PC-3 (cell line): ENCODE measurements around the gene PMS1. TPM values are rescaled to one million over a fixed set of nuclear protein-coding genes. Genes with fewer than 3 reads are reported as not detected.

Experiments used
- ATAC-seq: fragments of 200-7000 bp; cut with Tn5 transposase; 2 replicates; pipeline ENCODE4 v1.9.1; 2020; ENCODE audit warnings: mild to moderate bottlenecking, moderate library complexity
- Bru-seq: library from RNA; stranded (reverse); fragments of 400-500 nt; gene quantifications from one replicate; lab custom pipeline; 2021; lab: Mats Ljungman, UMichigan
- BruChase-seq, 2 experiments: library from RNA; stranded (reverse); fragments of 400-500 nt; gene quantifications; one replicate each; lab custom pipeline; 2021; lab: Mats Ljungman, UMichigan
- BruUV-seq: library from RNA; stranded (reverse); fragments of 400-500 nt; replicated peaks from 2 replicates; lab custom pipeline; 2021; lab: Mats Ljungman, UMichigan
- CTCF ChIA-PET: fragments of 300-600 bp; sonication (Branson Sonifier 250); formaldehyde crosslinking; loops from one replicate; lab custom pipeline; 2022; ENCODE audit warnings: antibody characterized with exemption; lab: Charles Lee
- POLR2A ChIA-PET: fragments of 300-600 bp; sonication (Branson Sonifier 250); formaldehyde crosslinking; loops from one replicate; lab custom pipeline; 2022; ENCODE audit warnings: antibody characterized with exemption; ENCODE audit not compliant: unreplicated experiment; lab: Charles Lee
- DNase-seq: peaks from one replicate; pipeline ENCODE4 v3.0.0-alpha.2; 2015
- H2AFZ ChIP-seq: fragments of 300-600 bp; sonication (generic); 2 replicates; pipeline ENCODE4 v1.6.0; 2016; ENCODE audit warnings: antibody characterized with exemption, low read length
- H3F3A ChIP-seq: fragments of 300-600 bp; sonication (generic); one replicate; pipeline ENCODE4 v1.6.0; 2017; ENCODE audit warnings: antibody characterized with exemption, low read length, control low read depth, mild to moderate bottlenecking; ENCODE audit not compliant: unreplicated experiment
- H3K27ac ChIP-seq: fragments of 300-600 bp; sonication (generic); 2 replicates; pipeline ENCODE4 v1.5.1; 2016; ENCODE audit warnings: mild to moderate bottlenecking, low read length
- H3K27me3 ChIP-seq: fragments of 300-600 bp; sonication (generic); 2 replicates; pipeline ENCODE4 v1.6.1; 2016; ENCODE audit warnings: low read length, mixed read lengths
- H3K36me3 ChIP-seq: fragments of 300-600 bp; sonication (generic); 2 replicates; pipeline ENCODE4 v1.6.1; 2016; ENCODE audit warnings: low read depth, mixed run types, low read length, mixed read lengths
- H3K4me1 ChIP-seq: fragments of 300-600 bp; sonication (generic); 2 replicates; pipeline ENCODE4 v1.5.1; 2016; ENCODE audit warnings: low read length; ENCODE audit not compliant: insufficient read depth
- H3K4me2 ChIP-seq: fragments of 300-600 bp; sonication (generic); 2 replicates; pipeline ENCODE4 v1.6.0; 2016; ENCODE audit warnings: low read length
- H3K4me3 ChIP-seq: fragments of 300-600 bp; sonication (generic); 2 replicates; pipeline ENCODE4 v1.5.1; 2016; ENCODE audit warnings: mild to moderate bottlenecking, low read length, mixed read lengths
- H3K79me2 ChIP-seq: fragments of 300-600 bp; sonication (generic); 2 replicates; pipeline ENCODE4 v1.6.1; 2017; ENCODE audit warnings: low read length, mixed read lengths
- H3K9ac ChIP-seq: fragments of 300-600 bp; sonication (generic); 2 replicates; pipeline ENCODE4 v1.6.0; 2016; ENCODE audit warnings: mild to moderate bottlenecking, low read length
- H3K9me2 ChIP-seq: fragments of 300-600 bp; sonication (generic); replicated peaks from 2 replicates; pipeline ENCODE4 v1.6.1; 2016; ENCODE audit warnings: mixed run types, low read length, mixed read lengths
- H3K9me3 ChIP-seq: fragments of 300-600 bp; sonication (generic); 2 replicates; pipeline ENCODE4 v1.6.1; 2016; ENCODE audit warnings: low read length, mixed read lengths
- H4K20me1 ChIP-seq: fragments of 300-600 bp; sonication (generic); 2 replicates; pipeline ENCODE4 v1.6.1; 2016; ENCODE audit warnings: low read length, mixed read lengths
- CTCF ChIP-seq: fragments of 300-600 bp; sonication (generic); conservative IDR thresholded peaks from 2 replicates; pipeline ENCODE4 v1.5.1; 2017; ENCODE audit warnings: antibody characterized with exemption, low read depth, mild to moderate bottlenecking, low read length
- EZH2 ChIP-seq: fragments of 300-600 bp; sonication (generic); IDR thresholded peaks from one replicate; pipeline ENCODE4 v1.6.1; 2017; ENCODE audit warnings: antibody characterized with exemption, mild to moderate bottlenecking, low read length; ENCODE audit not compliant: unreplicated experiment
- EZH2phosphoT487 ChIP-seq: fragments of 300-600 bp; sonication (generic); IDR thresholded peaks from 2 replicates; pipeline ENCODE4 v1.6.1; 2018; ENCODE audit warnings: mild to moderate bottlenecking, antibody characterized with exemption, low read length, borderline replicate concordance
- intact Hi-C: fragments of 100-400 bp; cut with micrococcal nuclease; formaldehyde crosslinking; loops from 2 replicates; pipeline ENCODE4 v1.9.0; 2023
- long read RNA-seq: library from polyadenylated mRNA; unstranded; transcript quantifications from one replicate; pipeline ENCODE4 v2.0.0, GENCODE V29; 2021; ENCODE audit not compliant: unreplicated experiment
- total RNA-seq: library from RNA; depleted of rRNA; stranded (reverse); fragments of >200 nt; gene quantifications from 2 replicates; pipeline ENCODE4 v1.2.3, GENCODE V29; 2014; rRNA removed

PMS1 gene
- total RNA-seq (13.8 and 15.1 TPM in 2 replicates), Bru-seq, nascent RNA (percentile 79 among the genes with signal in this experiment), BruChase-seq, experiment 1, labeled RNA remaining after a 6-hour chase (percentile 73 among the genes with signal in this experiment), BruChase-seq, experiment 2, labeled RNA remaining after a 2-hour chase (percentile 78 among the genes with signal in this experiment)
- long read RNA-seq, transcript PMS1-213 (13 exons, 3,225 nt), result major isoform, 9 of 58 reads
- long read RNA-seq, partial matches to known transcripts, result 14 of 58 reads
- long read RNA-seq, other reads (novel, unspliced or antisense), result 34 of 58 reads

- Histone ChIP-seq H3K4me3 (peak within 1 kb of the TSS; percentile 80), H3K9ac (peak within 1 kb of the TSS; percentile 84), H2AFZ (peak within 1 kb of the TSS; percentile 91), H4K20me1 (no peaks in the 10 kb centered on the region), H3K79me2 (peaks cover 84% of the 10 kb centered on the region), H3K27me3 (no peaks in the 10 kb centered on the region), H3K9me3 (no peaks in the 10 kb centered on the region), H3K9me2 (no peaks in the 10 kb centered on the region), H3K36me3 (peaks cover 30% of the 10 kb centered on the region), H3F3A (no peaks in the 10 kb centered on the region), H3K4me1 (peaks cover 19% of the 10 kb centered on the region), H3K27ac (peak within 1 kb of the TSS; percentile 71), H3K4me2 (peak within 1 kb of the TSS; percentile 79)
- intact Hi-C loops, result loop anchor here (2.0 to 5.0 kb wide), 2 partner anchors 21 to 122 kb away; partner anchors contain the start of genes ASNSD1 and OSGEPL1
- ChIA-PET CTCF (no interaction called here), POLR2A (interaction anchor here (0.7 kb wide), 1 partner anchor 21 kb away, joined by 3 read pairs; the partner anchor contains the start of gene OSGEPL1)
- ATAC-seq (peak; percentile 92), DNase-seq (peak; percentile 96)
- TSS peak; percentile 66 for BruUV-seq
- TF ChIP-seq EZH2, result no peak
- TF ChIP-seq CTCF, result no peak
- no peak for TF ChIP-seq EZH2phosphoT487
Measured at GRCh38 chr2:189783927-189784867, at the start of gene PMS1, which contains the start of gene ORMDL1. Gene PMS1 (plus strand): TSS chr2:189784450. CDS start chr2:189791810, 7,360 bp downstream. Gene ORMDL1 (minus strand): TSS chr2:189784339. CDS start chr2:189782595, 1,744 bp downstream.

GRCh38 chr2:189751080-189751658 lies 33.1 kb upstream of the PMS1 start:
- H3K9me3 ChIP-seq, result no peaks in the 10 kb centered on the region
- no peak overlapping the region for H3K4me2 ChIP-seq
- no peaks in the 10 kb centered on the region for H3K27me3 ChIP-seq
- H3K27ac ChIP-seq, result no peak overlapping the region
- H3K4me3 ChIP-seq, result no peak overlapping the region
- no peaks in the 10 kb centered on the region for H3F3A ChIP-seq
- ChIA-PET CTCF (no interaction called here), POLR2A (no interaction called here)
- no peak overlapping the region for H2AFZ ChIP-seq
- no peaks in the 10 kb centered on the region for H4K20me1 ChIP-seq
- TF ChIP-seq CTCF (peak; percentile 81), EZH2phosphoT487 (no peak)
- no TSS peak for BruUV-seq
- intact Hi-C loops, result loop anchor here (1.0 kb wide), 1 partner anchor 319 kb away; no protein-coding TSS in a partner anchor
- H3K4me1 ChIP-seq, result no peaks in the 10 kb centered on the region
- H3K9me2 ChIP-seq, result no peaks in the 10 kb centered on the region
- peak; percentile 73 for ATAC-seq
- no peaks in the 10 kb centered on the region for H3K79me2 ChIP-seq
- peak; percentile 67 for DNase-seq
- no peak overlapping the region for H3K9ac ChIP-seq
- H3K36me3 ChIP-seq, result peaks cover 11% of the 10 kb centered on the region
